Loucy (cell line): Measurements from ENCODE around the gene PLCD3.

Experiments
- CTCF ChIP-seq: fragments of 200-600 bp; sonication (generic); conservative IDR thresholded peaks from 2 replicates; pipeline ENCODE4 v1.5.1; 2014; ENCODE audit warnings: mild to moderate bottlenecking, antibody characterized with exemption, low read length
- EZH2phosphoT487 ChIP-seq: fragments of 200-600 bp; IDR thresholded peaks from 2 replicates; pipeline ENCODE4 v1.6.1; 2018; ENCODE audit warnings: antibody characterized with exemption, mild to moderate bottlenecking, moderate library complexity, borderline replicate concordance

GRCh38 chr17:45116434-45117016, 15.8 kb downstream of the PLCD3 start:
- TF ChIP-seq CTCF (no peak), EZH2phosphoT487 (no peak)
